GM21786 (cell line): ENCODE measurements around the gene EXPH5.

Experiments used
- ATAC-seq: cut with Tn5 transposase; IDR thresholded peaks from one replicate; pipeline ENCODE4 v1.9.1; 2021; ENCODE audit not compliant: unreplicated experiment

Gene EXPH5

DNA sequence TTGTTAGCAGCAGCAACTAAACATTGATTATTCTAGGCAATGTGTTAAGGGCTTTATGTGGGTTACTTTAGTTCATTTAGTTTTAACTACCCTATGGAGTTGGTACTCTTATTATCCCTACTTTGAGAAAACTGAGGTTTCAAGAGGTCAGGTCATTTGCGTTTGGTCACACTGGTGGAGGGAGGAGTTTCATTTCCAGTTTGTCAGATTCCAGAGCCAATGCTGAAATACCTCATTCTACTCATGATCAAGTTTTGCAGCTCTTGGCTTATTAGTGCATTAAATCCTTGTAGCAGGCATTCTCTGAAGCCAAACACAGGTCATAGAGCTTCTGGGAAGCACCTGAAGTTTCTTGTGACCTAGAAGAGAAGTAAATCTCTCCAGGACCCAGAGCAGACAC lies 71.2 kb downstream of the EXPH5 start:
- no peak for ATAC-seq

DNA sequence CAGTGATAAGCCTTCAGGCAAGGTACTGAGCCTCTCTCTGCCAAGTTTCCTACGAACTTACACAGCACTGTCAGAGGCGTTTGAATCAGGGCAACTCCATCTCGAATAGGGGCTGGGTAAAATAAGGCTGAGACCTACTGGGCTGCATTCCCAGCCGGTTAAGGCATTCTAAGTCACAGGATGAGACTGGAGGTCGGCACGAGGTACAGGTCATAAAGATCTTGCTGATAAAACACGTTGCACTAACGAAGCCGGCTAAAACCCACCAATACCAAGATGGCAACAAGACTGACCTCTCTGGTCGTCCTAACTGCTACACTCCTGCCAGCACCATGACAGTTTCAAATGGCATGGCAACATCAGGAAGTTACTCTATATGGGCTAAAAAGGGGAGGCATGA lies 75.0 kb downstream of the EXPH5 start:
- ATAC-seq = no peak

DNA sequence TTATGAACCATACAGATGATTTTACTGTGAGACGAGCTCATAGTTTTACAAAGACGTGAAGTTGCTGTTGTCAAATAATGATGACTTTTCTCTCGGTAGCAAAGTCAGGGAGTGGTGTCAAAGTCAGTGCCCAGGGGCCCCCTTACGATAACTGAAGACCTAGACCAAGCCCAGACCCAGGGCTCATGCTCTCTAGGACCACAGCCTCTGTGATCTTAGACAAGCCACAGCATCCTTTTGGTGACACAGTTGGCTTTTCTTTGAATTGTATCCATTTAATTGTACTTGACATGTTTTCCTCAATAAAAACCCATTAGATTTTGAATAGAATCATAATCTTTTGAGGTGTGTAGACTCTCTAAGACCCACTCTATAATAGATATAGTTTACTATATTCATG lies 77.4 kb downstream of the EXPH5 start:
- ATAC-seq = no peak

DNA sequence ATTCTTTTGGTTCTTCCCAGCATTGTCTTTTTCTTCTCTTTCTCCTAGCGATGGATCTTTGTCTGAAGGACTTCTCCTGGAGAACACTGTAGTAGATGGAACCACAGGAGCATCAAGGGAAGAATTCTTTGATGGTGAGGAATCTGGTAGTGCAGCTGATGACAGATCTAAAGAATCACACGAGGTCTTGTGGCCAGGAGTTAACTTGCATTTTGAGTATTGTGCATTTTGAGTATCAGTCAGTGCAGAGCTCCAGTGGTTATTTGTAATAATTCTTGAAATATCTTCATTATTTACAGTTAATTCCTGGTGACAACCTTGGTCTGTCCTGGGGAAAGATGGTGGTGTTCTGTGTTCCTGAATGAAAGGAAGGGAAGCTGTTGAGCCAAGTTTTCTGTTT lies 80.9 kb downstream of the EXPH5 start:
- ATAC-seq = no peak

GRCh38 chr11:108511851-108512474 lies 81.6 kb downstream of the EXPH5 start:
- ATAC-seq = no peak

DNA sequence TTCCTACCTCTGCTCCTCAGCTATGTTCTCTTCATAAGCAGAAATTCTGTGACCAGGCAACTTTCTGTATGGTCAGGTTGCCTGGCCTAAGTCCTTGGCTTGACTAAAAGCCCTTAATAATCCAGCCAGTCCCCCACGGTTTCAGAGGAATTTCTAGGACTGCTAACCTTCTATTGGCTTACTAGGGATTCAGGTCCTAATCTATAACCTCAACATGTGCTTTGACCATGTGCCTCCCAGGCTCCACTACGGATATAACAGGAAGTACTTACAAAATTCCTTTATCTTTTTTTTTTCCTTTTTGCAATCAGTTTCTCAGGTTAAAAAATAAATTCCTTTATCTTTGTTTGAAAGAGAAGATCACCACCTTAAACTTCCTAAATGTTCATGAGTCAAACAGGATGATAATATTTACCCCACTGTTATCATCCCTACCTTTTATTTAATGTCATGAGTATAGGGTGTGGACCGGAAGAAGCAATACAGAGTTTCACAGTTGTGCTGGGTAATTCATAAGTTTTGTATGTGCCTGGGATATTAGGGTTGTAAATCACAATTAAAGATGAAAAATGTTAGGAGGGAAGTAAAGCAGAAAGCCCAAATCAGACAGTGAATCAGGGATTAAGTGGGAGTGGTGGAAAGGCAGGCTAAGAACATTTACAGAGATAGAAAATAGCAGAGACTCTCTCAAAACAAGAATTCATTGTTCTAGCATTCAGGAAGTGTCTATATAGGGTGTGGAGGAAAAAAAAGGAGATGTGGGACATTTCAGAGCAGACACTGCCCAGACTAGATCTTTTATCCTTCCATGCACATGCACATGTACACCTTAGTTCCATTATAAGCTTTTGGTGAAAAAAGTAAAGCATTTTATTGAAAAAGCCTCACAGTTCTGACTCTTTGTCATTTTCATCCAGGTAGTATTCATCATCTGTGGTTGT lies 84.6 kb downstream of the EXPH5 start:
- ATAC-seq = no peak

DNA sequence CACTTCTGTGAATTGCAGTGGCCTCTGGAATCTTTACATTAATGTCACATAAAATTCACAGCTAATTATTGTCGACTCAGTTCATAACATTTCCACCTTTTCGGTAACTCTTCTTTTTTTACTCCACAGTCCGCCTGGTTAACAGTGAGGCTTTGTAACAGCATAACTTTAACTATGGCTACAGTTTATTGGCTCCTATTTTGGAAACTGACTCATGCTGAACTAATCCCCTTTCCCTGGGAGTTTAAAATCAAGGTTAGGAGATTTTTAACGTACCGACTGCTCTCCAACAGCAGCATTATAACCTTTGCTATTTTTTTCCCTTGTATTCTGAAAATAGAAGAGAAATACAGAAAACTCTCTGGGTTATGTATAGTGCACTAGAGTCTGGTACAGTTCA lies 92.2 kb downstream of the EXPH5 start:
- no peak for ATAC-seq

- ATAC-seq = no peak
Observed at GRCh38 chr11:108500721-108501120, 92.8 kb downstream of the EXPH5 start.

- ATAC-seq = no peak
Observed at GRCh38 chr11:108500169-108500568, 93.4 kb downstream of the EXPH5 start.

DNA sequence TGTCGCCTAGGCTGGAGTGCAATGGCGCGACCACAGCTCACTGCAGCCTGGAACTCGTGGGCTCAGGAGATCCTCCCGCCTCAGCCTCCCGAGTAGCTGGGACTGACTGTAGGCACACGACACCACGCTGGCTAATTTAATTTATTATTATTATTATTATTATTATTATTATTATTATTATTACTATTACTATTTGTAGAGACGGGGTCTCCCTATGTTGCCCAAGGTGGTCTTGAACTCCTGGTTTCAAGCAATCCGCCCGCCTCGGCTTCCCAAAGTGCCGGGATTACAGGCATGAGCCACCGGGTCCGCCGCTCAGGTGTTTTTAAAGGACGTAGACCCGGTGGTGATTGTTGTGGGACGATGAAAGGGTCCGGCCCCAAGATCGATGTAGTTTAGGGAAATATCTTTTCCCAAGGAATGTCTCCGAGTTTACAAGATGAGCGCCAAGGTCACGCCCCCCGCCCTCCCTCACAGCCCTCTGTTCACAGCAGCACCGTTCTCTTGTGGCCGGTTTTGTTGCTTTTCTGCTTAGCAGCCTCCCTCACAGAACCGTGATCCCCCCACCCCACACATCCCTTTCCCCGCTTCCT lies 94.7 kb downstream of the EXPH5 start:
- no peak for ATAC-seq

- ATAC-seq = peak; percentile 48
Observed at GRCh38 chr11:108498046-108498815, 95.3 kb downstream of the EXPH5 start, which contains the start of gene POGLUT3. Gene POGLUT3, minus strand, starts transcription at chr11:108498384. Its CDS starts 18 bp downstream, at chr11:108498366.

GRCh38 chr11:108497317-108498045 lies 96.1 kb downstream of the EXPH5 start:
- peak; percentile 56 for ATAC-seq

- ATAC-seq = no peak
Observed at GRCh38 chr11:108496643-108497256, 96.8 kb downstream of the EXPH5 start.

DNA sequence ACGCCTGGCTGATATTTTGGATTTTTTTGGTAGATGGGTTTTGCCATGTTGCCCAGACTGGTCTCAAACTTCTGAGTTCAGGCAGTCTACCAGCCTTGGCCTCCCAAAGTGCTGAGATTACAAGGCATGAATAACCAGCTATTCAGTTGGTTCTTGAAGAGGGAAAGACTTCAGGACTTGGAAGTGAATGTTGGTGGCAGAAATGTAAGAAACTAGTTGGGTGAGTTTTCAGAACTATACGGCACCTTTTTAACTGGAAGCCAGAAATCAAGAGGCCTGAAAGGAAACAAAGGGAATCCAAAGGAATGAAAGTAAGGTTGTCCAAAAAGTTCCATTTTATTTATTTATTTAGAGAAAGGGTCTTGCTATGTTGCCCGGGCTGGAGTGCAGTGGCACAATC lies 98.2 kb downstream of the EXPH5 start:
- no peak for ATAC-seq

DNA sequence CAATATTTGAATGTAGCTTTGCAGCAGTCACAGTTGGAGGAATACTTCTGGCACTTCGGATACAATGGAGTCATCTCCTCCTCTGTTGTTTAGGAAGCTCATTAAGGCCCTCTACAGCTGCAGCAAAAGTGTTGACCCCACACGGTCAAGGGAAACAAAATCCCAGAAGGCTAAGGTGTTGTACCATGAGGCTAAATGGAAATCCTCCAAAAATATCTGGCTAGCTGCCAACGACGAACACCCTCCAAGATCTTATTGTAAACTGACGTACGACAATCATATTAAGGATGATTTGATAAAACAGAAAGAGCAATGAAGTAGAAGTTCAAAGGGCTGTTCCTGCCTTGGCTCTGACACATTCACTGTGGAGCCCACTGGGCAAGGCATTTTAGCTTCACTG lies 99.4 kb downstream of the EXPH5 start:
- no peak for ATAC-seq

DNA sequence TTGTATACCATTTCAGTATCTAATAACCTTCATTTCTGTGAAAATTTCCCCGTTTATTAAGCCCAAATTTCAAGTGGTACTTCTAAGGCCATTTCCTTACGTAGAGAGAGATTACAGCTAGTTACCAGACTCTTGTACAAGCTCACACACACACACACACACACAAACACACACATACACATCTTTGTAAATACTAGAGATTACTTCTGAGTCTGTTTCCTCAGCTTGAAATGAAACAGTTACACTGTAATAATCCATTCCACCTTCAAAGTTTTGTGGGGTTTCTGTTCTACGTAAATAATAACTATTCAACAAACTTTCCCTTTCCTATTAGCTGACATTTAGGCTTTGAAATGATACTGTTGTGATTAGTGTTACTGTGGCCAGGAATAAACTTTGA lies 101.6 kb downstream of the EXPH5 start:
- no peak for ATAC-seq

DNA sequence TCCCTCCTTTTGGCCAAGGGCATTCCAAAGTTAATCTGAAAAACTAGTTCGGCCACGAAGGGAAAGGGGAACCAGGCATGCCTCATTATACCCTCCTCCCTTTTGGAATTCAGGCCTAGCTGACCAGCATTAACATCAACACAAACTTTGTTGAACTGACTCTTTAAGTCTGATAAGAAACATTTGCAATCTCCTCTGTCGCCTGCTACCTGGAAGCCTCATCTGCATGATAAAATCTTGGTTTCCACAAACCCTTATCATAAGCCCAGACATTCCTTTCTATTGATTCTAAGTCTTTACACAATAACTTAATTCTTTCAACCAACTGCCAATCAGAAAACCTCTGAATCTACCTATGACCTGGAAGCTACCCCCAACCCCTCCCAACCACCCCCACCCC lies 106.7 kb downstream of the EXPH5 start:
- ATAC-seq = no peak

DNA sequence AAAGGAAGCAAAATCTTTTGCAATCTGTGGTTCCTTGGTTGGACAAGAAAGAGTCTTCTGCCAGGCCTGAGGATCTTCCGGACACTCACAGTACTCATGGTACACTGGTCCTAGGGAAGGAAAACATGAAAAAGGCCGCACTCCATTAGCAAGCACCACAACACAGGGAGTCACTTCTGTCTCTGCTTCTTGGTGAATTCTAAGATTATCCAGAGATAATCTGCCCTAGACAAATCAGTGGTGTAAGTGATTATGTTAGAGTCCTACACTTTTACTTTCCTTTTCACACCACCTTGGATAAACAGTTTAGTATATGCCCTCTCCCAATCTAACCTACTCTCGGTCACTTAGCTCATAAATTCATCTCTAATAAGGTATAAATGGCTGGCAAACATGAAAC lies 107.2 kb downstream of the EXPH5 start:
- no peak for ATAC-seq

DNA sequence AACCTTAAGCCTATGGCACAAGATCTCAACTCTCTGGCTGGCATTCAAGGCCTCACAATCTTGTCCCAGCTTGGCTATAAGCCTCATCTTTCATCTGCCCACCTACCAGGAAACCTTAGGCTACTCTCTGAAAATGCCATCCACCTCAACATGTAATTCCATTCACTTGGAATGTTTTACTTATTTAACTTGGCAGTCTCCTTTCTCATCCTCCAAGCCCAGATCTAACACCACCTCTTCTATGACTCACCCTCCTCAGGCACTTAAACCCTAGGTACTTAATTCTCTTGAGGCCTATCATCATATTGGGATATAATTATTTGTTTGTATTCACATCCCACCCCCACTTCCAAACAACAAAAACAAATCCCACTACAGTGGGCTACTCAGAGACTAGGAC lies 110.4 kb downstream of the EXPH5 start:
- no peak for ATAC-seq
